ENCODE measurements around the gene PTH2R.
"Not testable (repeated sequence)": the region's sequence is repeated elsewhere in the genome, so short reads cannot be mapped to it uniquely, and the experiment has no call there.

PTH2R gene

GRCh38 chr2:208406474-208407451 lies at the start of gene PTH2R:
TSS of gene PTH2R (plus strand) at chr2:208406792. CDS start at chr2:208407044, 252 bp downstream.
- no peak for DNase-seq (ENCODE audit: low read depth)

DNA sequence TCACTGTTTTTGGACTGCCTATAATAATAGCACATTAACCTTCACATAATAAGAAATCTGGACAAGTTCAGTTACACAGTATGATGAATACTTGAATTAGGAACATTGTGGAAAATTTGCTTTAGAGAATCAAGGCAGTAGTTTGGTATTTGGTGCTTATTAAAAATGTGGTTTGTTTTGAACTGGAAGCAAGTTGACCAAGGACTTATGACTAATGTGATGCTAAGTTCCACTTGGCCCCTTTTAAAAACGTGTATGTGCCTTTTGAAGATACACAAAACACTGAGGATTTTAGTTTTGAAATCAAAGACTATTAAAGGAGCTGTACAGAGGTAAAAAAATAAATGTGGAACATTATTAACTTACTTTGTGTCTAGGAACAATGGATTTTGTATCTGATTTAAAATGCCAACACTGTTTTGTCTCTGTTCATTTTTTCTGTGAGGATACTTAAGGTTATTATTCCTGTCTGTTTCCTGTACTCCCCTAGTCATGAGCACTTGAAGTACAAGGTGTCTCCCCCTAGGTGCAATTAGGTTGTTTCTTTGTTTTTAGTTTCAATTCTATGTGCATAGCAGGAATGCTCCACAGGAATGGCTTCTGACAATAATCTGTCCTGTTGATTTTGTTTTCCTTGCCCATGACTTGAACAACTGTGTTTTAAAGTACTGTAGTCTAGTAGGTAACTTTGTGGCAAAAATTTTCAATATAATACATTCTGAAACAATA lies 49.6 kb upstream of the PTH2R start:
- DNase-seq (ENCODE audit: low read depth): no peak

DNA sequence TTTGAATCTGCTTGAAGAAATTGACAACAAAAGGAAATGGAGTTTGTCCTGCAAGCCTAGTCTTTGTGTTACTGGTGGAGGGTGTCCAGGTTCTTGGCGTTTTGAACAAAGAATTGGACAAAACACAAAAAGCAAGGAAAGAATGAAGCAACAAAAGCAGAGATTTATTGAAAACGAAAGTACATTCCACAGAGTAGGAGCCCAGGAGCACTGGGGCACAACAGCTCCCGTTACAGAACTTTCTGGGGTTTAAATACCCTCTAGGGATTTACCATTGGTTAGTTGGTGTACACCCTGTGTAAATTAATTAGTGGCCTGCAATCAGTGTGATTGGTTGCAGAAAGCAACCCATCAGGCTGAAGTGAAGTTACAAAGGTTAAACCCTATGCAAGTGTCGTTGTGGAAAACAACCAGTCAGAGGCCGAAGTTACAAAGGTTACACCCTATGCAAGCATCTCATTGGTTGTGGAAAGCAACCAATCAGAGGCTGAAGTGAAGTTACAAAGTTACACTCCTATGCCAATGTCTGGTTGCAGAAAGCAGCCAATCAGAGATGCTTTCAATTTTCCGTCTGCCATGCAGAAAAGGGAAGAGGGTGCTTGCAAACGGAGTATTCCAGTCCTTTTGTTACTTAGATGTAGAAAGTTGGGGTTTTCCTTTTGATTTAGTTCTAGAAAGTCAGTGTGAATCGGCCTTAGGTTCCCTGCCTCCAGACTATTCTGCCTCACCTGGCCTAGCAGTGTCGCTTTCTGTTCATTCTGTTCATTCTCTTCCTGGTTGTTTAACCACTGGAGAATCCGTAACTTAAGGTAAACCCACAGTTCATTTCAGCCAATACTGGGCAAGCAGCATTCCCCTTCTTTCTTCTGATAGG lies 47.6 kb upstream of the PTH2R start:
- no peak for DNase-seq (ENCODE audit: low read depth)

GRCh38 chr2:208359632-208359986 lies 47.0 kb upstream of the PTH2R start:
- no peak for DNase-seq (ENCODE audit: low read depth)

GRCh38 chr2:208360259-208361076 lies 46.1 kb upstream of the PTH2R start:
- no peak for DNase-seq (ENCODE audit: low read depth)

- DNase-seq (ENCODE audit: low read depth): no peak
These were observed 45.5 kb upstream of the PTH2R start for GRCh38 chr2:208361077-208361441.

GRCh38 chr2:208363485-208363884 lies 43.1 kb upstream of the PTH2R start:
- DNase-seq (ENCODE audit: low read depth): no peak

GRCh38 chr2:208366215-208367127 lies 40.1 kb upstream of the PTH2R start:
- no peak for DNase-seq (ENCODE audit: low read depth)

DNA sequence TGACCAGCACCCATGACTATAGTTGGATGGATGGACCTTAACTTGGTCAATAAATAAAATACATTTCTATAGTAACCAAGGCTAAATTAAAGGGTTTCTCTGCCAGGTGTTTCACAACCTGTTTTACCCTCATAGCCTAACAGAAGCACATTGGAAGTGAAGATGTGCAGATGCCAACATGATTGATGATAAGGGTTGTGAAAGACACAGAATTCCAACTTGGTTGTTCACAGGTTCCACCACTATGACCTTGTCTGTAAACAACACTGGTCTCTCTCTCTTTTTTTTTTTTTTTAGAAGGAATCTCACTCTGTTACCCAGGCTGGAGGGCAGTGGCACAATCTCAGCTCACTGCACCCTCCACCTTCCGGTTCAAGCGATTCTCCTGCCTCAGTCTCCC lies 37.5 kb upstream of the PTH2R start:
- no peak for DNase-seq (ENCODE audit: low read depth)

DNA sequence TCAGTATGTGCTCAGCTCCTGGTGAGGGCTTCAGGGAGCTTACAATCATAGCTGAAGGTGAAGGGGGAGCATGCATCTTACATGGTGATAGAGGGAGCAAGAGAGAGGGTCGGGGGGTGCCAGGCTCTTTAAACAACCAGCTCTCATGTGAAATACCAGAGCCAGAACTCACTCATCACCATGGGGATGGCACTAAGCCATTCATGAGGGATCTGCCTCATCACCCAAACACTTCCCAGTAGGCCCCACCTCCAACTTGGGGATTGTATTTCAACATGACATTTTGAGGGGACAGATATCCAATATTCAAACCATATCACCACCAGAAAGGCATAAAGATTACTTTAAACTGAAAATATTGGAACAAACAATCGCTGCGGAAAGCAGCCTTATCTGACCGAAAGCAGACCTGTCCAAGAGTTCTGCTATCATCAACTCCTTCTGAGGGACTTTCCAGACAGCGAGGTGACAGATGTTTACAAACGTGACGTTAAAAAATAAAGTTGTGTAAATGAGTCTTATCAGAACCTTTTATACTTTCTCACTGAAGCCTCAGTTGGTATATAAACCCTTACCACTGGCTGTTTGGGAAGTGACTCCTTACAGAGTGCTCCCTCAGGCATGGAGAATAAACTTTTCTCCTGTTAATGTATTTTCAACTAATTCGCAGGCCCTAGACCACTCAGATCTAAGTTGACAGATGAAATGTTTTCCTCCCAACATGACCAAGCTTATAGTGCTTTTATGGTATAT lies 35.5 kb upstream of the PTH2R start:
- no peak for DNase-seq (ENCODE audit: low read depth)

DNA sequence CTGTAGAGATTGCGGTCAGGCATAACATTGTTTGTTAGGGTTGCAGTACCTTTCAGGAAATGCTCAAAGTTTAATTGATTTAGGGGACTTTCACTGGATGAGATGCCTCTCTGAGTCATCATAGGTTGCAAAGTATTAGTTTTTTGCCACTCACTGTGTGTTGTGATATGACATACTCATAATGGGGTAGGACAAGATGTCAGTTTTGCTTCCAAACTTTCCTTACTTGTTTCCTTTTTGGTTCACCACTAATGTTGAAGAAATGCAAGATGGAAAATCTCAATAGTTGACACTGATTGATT lies 35.0 kb upstream of the PTH2R start:
- no peak for DNase-seq (ENCODE audit: low read depth)

GRCh38 chr2:208373460-208374089 lies 33.0 kb upstream of the PTH2R start:
- DNase-seq (ENCODE audit: low read depth): no peak

GRCh38 chr2:208375491-208376068 lies 31.0 kb upstream of the PTH2R start:
- no peak for DNase-seq (ENCODE audit: low read depth)

DNA sequence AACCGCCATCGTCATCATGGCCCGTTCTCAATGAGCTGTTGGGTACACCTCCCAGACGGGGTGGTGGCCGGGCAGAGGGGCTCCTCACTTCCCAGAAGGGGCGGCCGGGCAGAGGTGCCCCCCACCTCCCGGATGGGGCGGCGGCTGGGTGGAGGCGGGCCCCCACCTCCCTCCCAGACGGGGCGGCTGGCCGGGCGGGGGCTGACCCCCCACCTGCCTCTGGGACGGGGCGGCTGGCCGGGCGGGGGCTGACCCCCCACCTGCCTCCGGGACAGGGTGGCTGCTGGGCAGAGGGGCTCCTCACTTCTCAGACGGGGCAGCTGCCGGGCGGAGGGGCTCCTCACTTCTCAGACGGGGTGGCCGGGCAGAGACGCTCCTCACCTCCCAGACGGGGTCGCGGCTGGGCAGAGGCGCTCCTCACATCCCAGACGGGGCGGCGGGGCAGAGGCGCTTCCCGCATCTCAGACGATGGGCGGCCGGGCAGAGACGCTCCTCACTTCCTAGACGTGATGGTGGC lies 29.2 kb upstream of the PTH2R start:
- not testable (repeated sequence) for DNase-seq (ENCODE audit: low read depth)

- no peak for DNase-seq (ENCODE audit: low read depth)
These were observed 27.4 kb upstream of the PTH2R start for GRCh38 chr2:208379192-208379591.

- no peak for DNase-seq (ENCODE audit: low read depth)
These were observed 22.0 kb upstream of the PTH2R start for GRCh38 chr2:208384637-208385036.

GRCh38 chr2:208386541-208386940 lies 20.1 kb upstream of the PTH2R start:
- DNase-seq (ENCODE audit: low read depth): no peak

DNA sequence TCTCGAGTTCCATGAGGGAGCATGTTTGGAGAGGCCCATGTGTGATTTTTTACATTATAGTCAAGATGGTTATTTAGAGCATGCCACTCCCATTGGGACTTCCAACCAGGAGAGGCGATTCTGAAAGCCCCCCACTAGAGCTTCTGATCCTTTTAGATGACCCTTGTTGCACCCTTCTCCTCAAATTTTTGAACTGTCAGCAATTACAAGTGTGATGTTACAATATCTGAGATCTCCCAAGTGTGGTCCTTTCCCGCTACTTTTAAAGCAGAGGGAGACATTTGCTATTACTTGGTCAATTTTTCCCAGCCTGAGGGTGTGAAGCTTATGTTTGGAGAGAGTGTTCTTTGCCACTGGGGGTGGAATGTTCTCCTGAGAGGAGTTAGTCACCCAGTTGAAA lies 16.7 kb upstream of the PTH2R start:
- no peak for DNase-seq (ENCODE audit: low read depth)

GRCh38 chr2:208392300-208392699 lies 14.3 kb upstream of the PTH2R start:
- DNase-seq (ENCODE audit: low read depth): no peak

All from activated T-cell treated with anti-CD3 and anti-CD28 coated beads for 48 hours (primary cell).